SH-SY5Y (cell line): ENCODE measurements around the gene ARFGAP1.

ENCODE experiments used
- GATA2 ChIP-seq: IDR thresholded peaks from 2 replicates; pipeline ENCODE4 v1.6.1; 2011; ENCODE audit warnings: mild to moderate bottlenecking, low read depth, low read length
- GATA3 ChIP-seq: IDR thresholded peaks from 2 replicates; pipeline ENCODE4 v1.6.1; 2011; ENCODE audit warnings: low read depth, mild to moderate bottlenecking, low read length, moderate library complexity

The ARFGAP1 gene

DNA sequence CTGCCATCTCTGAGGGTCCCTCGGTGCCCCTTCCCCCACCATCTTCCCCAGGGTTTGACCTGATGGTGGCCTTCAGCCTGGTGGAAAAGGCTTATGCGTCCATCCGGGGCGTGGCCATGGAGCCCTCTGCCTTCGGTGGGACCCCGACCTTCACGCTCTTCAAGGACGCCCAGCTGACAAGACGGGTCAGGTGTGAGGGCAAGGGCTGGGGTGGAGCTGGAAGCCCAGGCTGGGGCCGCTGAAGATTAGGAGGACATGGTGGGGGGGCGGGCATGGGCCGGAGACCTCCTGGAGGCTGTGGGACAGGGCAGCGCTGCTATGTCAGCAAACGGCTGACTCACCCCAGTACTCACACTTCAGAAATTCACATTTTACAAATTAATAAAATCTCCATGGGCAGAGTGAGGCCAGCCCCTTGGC is 43.9 kb downstream of the ARFGAP1 start:
- no peak for TF ChIP-seq GATA3
- TF ChIP-seq GATA2 = no peak

DNA sequence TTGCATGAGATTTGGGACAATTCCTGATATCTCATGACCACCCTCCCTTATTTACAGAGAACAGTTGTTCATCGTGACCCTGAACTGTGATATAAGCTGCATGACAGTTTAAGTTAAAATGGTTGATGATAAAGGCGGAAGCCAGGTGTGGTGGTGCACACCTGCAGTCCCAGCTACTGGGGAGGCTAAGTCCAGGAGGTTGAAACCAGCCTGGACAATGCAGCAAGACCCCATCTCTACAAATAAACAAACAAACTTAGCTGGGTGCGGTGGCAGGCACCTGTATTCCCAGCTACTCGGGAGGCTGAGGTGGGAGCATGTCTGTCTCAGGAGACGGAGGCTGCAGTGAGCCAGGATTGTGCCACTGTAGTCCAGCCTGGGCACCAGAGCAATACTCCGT is 44.4 kb downstream of the ARFGAP1 start:
- no peak for TF ChIP-seq GATA2
- no peak for TF ChIP-seq GATA3

DNA sequence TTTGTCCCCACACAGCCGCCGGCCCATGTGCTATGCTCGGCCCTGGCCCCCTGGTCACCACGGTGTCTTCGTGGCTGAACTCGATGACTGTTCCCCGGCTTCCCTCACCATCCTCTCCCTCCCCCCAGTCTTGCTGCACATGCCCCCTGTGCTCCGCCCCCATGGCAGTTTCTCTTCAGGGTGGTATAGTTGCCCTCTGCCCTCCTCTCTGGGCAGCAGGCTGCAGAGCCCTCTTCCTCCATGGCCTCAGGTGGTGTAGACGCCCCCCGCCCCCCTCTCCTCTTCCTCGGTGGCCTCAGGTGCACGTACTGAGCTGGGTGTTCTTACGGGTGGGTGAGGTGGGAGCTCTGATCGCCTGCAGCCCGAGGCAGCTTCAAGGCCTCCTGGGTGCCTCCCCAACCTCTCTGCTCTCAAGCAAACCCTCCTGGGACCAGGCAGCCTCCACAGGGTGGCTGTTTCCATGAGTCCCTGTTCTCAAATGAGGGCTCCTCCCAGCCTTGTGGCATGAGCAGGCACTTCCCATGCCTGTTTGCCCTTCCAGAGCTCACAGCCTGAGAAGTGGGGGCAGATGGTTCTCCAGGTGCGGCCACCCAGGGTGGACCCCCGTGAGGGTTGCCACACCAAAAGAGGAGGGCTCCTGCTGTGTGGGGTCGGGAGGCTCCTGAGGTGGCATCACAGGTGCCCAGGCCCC is 45.1 kb downstream of the ARFGAP1 start:
- no peak for TF ChIP-seq GATA2
- no peak for TF ChIP-seq GATA3

DNA sequence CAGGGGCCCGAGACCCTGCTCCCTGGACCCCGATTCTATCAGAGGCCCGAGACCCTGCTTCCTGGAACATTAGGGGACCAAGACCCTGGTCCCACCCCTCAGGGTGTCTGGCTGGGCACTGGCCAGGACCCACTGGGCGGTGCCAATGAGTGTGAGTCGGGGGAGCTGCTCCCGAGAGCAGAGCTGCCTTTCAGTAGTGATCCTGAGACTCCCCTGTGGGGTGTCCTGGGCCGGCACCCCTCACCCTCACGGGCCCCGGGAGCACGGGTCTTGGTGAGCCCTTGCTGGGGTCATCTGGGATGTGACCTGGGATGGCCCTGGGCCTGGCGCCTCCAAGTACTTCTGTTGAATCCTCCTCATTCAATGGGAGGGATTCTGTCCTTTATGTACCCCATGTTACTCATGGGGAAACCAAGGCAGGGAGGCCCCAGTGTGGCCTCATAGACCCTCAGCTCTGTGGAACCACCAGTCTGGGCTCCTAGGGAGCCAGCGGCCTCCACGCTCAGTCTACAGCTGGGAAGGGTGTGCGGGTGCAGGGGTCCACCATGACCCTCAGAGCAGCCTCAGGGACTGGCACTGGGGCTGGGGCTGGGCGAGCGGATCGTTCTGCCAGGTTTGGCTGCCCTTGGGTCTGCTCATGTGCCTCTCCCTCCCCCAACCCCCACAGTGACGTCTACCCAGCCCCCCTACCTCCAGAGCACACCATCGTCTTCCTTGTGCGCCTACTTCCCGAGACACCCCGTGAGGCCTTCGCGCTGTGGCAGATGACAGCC is 46.0 kb downstream of the ARFGAP1 start:
- TF ChIP-seq GATA2 = no peak
- no peak for TF ChIP-seq GATA3

DNA sequence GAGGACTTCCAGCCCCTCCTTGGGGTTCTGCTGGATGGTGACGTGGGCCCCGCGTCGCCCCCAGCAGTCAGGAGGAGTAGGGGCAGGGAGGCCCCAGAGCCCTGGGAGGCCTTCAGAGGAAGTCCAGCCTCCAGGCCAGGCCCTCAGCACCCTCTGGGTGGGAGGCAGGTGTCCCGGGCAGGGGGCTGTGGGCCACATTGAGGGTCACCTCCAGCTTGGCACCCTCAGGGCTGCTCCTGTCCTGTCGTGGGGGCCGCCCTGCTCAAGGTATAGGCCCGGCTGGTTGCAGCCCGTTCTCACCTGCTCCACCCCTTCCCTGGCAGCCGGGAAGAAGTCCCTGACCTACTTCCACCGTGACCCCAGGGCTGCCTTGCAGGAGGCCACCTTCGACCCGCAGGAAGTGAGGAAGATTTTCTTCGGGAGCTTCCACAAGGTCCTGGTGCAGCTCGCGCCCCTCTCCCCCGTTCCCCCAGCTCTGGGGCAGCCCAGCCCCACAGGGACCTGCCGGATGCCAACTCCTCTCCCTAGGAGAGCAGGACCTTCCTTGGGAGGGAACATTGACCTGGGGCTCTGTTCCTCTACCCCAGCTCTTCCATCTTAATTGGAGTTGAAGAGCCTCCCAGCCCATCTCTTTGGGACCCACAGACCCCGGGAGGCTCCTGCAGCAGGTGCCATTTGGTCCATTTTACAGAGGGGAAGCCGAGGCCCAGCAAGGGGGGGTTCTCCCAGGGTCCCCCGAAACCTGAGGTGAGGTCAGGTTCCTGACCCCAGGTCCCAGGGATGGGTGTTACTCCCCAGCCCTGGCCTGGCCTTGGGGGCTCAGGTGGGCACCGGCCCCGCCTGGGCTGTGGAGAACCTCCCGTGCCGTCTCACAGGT is 46.8 kb downstream of the ARFGAP1 start:
- TF ChIP-seq GATA2 (no peak), GATA3 (no peak)

DNA sequence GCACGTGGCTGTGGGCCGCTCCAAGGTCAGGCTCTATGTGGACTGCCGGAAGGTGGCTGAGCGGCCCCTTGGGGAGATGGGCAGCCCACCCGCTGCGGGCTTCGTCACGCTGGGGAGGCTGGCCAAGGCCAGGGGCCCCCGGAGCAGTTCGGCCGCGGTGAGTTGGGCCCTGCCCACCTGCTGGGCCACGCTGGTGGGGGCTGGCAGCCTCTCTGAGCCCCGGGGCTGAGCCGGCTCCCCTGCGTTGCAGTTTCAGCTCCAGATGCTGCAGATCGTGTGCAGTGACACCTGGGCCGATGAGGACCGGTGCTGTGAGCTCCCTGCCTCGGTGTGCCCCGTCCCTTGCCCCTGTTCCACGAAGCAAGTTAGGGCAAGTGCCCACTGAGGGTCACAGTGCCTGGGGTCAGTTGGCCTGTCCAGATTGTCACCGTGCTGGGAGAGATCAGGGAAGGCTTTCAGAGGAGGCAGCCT is 47.5 kb downstream of the ARFGAP1 start:
- TF ChIP-seq GATA3 (no peak), GATA2 (no peak)

DNA sequence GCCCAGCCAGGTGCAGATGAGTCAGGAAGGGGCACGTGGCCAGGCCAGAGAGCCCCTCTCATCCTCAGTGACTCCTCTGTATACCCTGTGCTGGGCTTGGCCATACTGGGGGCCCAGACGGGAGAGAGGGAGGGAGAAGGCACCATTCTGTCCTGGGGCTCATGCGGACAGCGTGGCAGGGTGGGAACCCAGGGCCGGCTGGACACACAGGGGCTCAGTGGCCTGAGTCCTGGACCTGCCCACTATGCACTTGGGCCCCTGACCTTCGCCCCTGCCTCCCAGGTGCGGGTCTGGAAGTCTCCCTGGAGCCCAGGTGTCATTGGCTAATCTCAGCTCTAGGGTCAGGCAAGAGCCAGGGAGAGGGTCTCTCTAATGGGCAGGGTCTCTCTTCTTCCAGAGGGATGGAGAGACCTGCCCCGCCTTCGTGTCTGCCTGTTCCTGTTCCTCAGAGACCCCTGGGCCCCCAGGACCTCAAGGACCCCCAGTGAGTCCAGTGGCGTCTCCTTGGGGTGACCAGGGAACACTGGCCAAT is 48.1 kb downstream of the ARFGAP1 start:
- TF ChIP-seq GATA2 (no peak), GATA3 (no peak)

DNA sequence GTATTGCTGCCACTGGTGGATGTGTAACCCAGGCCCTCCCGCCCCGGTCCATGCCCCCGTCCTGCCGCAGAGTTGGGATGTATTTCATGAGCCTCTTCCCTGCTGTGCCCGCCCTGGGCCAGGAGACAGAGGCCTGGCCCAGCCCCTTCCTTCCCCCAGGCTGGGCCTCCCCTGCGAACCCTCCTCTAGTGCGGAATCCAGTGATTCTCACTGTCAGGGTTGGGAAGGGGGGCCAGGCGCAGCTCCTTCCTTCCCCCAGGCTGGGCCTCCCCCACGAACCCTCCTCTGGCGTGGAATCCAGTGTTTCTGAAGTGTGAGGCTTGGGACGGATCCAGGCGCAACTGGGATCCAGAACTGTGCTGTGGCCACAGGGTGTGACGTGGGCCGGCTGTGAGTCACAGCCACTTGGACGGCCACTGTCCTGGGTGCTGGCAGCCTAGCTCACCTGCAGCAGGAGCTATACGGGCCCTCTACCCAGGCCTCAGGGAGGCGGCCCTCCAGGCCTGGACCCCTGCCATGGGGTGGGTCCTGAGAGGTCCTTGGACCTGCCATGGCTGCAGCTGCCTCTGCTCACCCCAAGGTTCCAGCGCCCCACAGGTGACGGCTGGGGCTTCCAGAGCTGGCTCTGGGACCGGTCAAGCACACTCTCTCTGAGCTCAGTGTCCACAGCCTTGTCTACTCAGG is 48.7 kb downstream of the ARFGAP1 start:
- TF ChIP-seq GATA3 = no peak
- no peak for TF ChIP-seq GATA2

DNA sequence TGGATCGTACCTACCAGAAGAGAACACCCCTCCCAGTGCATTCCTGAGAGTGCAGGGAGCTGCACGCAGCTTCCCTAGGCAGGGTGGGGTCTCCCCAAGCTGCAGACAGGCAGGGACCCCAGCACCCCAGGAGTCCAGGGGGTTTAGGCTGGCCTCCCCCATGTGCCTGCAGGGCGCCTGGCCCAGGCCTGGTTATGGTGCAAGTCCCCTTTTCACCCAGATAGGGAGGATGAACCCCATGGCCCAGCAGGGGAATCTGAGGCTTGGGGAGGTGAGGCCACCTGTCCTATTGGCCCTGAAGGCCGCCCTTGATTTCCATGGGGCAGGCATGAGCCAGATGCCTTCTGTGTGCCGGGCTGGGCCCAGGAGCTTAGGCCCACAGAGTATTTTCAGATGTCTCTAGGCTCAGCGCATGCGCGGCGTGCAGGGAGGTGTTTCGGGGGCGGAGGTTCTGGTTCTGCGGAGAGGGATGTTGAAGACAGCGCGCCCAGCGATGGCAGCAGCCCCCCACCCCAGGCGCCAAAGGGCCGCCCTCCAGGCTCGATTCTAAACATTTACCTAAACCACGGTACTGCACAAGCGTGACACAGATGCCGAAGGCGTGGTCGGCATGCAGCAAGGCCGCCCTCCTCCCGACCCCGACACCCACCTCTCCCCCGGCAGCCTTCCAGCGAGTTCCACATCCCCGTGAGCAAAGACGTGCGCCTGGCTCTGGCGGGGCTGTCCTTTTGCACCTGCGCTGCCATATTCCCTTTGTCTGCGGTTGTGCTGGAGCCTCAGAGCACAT is 49.7 kb downstream of the ARFGAP1 start:
- TF ChIP-seq GATA2 = no peak
- TF ChIP-seq GATA3 = no peak

DNA sequence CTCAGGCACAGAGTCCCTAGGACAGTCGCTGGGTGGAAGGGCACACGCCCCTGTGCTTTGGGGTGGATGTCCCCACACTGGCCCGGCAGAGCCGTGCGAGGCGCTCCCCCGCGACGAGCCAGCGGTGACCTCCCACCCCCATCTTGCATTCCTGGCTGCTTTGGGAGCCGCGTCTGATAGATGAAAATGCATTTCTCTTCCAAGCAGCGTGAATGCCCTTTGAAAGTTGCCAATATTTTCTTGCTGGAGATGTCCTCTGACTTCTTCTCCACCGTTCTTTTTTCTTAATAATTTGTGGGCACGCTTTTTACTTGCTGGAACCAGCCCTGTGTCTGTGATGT is 50.3 kb downstream of the ARFGAP1 start:
- no peak for TF ChIP-seq GATA3
- TF ChIP-seq GATA2 = no peak

DNA sequence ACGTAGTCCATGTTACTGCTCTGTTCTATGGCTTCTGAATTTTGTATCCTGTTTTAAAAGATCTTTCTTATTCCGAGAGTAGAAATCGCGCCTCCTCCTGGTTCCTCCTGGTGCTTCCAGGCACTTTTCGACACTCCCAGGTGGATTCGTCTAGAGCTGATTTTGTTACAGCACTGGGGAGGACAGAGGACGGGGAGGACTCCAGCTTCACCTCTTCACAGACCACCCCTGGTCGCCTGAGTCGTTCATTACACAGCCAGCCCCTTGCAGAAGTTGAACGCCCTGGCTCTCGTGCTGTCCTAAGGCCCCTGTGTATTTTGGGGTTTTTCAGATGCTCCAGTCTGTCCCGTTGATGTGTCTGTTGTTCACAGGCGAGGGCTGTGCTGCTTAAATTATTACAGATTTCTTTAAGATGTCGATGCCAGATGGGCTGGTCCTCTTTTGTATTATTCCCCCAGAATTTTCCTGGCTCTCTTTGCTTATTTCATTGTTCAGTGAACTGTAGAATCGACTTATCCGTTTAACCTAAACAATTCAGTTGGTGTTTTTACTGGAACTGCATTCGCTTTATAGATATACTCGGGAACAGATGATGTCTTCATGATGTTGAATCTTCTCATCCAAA is 50.9 kb downstream of the ARFGAP1 start:
- TF ChIP-seq GATA3 (no peak), GATA2 (no peak)

DNA sequence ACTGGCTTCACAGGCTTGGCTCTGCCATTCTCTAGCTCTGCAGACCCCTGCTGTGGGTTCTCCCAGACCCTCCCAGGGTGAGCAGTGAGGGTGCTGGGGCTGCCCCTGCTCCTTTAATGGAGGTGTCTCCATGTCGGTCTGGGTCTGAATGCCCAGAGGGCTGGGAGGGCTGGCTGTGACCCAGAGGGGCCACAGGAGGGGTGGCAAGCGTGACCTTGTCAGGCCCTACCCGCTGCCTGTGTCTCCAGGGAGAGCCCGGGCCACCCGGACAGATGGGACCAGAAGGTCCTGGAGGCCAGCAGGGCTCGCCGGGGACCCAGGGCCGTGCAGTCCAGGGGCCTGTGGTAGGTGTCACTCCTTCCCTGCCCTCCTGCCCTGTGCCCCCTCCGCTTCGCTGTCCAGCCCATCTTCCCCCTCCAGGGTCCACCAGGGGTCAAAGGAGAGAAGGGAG is 52.4 kb downstream of the ARFGAP1 start:
- TF ChIP-seq GATA2 (no peak), GATA3 (no peak)
